ENCODE results near the gene ILF2.

GRCh38 chr1:153684892-153685291, 14.1 kb upstream of the ILF2 start:
- TF ChIP-seq TCF12 (IDR thresholded peaks at IDR 0.05; ENCODE audit: low read depth) (no peak), TAF1 (IDR thresholded peaks at IDR 0.05; ENCODE audit: low read depth) (no peak), RAD21 (IDR thresholded peaks at IDR 0.05; ENCODE audit: low read depth) (no peak), CREB1 (IDR thresholded peaks at IDR 0.05; ENCODE audit: low read depth) (no peak), FOXM1 (IDR thresholded peaks at IDR 0.05; ENCODE audit: borderline replicate concordance, low read depth) (no peak), MAX (IDR thresholded peaks at IDR 0.05) (no peak), USF1 (IDR thresholded peaks at IDR 0.05) (no peak), TEAD4 (IDR thresholded peaks at IDR 0.05) (no peak), REST (IDR thresholded peaks at IDR 0.05; ENCODE audit: low read depth) (no peak), YY1 (IDR thresholded peaks at IDR 0.05; ENCODE audit: low read depth) (no peak), EP300 (IDR thresholded peaks at IDR 0.05; ENCODE audit: borderline replicate concordance) (no peak), ZBTB7A (IDR thresholded peaks at IDR 0.05; ENCODE audit: low read depth) (no peak), CEBPB (IDR thresholded peaks at IDR 0.05) (no peak), NFIC (IDR thresholded peaks at IDR 0.05) (no peak)
